OCI-LY3 (cell line): ENCODE results near the gene MYLK.

Experiments used
- CTCF ChIP-seq: fragments of 200-600, 300-600 bp; sonication (generic); IDR thresholded peaks from 2 replicates; pipeline ENCODE4 v1.5.1; 2014; ENCODE audit warnings: antibody characterized with exemption, low read length, low read depth
- EZH2phosphoT487 ChIP-seq: fragments of 200-600 bp; shearing (Covaris generic); IDR thresholded peaks from 2 replicates; pipeline ENCODE4 v1.6.1; 2018; ENCODE audit warnings: antibody characterized with exemption, mixed run types, low read depth

GRCh38 chr3:123716411-123716810 lies 167.7 kb downstream of the MYLK start:
- TF ChIP-seq CTCF, result no peak
- TF ChIP-seq EZH2phosphoT487, result no peak
